ENCODE results near the gene DIRAS1.
"Not testable (repeated sequence)": the region's sequence is repeated elsewhere in the genome, so short reads cannot be mapped to it uniquely, and the experiment has no call there.

The DIRAS1 gene

DNA sequence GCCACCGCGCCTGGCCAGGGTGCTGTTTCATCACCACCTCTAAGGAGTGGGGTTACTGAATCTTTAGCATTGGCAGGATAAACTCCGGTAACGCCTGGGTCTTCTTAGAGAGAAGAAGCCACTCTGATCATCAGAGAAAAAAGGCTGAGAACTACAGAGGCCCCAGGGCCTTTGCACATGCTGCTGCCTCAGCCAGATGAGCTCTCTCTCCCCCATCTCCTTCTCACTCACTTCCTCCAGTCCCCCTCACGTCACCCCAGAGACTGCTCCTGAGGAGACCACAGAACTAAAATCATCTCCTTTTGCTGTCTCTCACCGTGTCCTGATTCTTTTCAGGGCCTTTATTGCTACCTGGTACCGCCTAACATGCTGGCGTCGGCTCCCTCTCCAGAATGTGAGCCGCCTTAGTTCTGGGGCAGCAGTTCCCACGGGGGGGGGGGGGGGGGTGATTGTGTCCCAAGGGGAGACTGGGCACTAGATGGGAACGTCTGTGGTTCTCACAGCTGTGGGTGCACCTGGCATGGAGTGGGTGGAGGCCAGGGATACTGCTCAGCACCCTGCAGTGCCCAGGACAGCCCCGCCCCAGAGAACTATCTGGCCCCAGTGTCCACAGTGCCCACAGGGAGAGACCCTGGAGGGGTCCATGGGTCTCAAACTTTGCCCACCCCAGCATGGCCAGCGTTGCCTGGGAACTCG is 5.1 kb upstream of the DIRAS1 start:
- no peak for DNase-seq

- DNase-seq, result no peak
These were observed 3.0 kb upstream of the DIRAS1 start for GRCh38 chr19:2724148-2724557.

DNA sequence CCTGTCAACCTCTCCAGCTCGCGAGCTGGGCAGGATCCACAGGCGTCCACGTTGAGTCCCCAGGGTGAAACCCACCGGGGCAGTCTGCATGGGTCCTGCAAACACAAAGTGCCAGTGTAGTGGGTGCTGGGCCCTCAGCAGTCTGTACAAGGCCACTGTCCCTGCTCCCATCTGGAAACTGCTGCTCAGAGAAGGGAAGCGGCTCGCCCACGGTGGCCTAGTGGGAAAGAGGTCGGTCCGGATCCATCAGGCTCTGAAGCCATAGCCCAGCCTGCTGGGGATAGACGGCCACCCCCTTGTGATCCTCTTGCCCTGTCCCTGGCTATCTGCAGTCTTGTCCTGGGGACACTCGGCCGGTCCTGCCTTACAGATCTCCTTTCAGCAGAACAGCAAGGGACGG is 2.6 kb upstream of the DIRAS1 start:
- no peak for DNase-seq

GRCh38 chr19:2723345-2723715 is 2.2 kb upstream of the DIRAS1 start:
- DNase-seq, result no peak

GRCh38 chr19:2722541-2723344 is 1.6 kb upstream of the DIRAS1 start:
- DNase-seq, result no peak

DNA sequence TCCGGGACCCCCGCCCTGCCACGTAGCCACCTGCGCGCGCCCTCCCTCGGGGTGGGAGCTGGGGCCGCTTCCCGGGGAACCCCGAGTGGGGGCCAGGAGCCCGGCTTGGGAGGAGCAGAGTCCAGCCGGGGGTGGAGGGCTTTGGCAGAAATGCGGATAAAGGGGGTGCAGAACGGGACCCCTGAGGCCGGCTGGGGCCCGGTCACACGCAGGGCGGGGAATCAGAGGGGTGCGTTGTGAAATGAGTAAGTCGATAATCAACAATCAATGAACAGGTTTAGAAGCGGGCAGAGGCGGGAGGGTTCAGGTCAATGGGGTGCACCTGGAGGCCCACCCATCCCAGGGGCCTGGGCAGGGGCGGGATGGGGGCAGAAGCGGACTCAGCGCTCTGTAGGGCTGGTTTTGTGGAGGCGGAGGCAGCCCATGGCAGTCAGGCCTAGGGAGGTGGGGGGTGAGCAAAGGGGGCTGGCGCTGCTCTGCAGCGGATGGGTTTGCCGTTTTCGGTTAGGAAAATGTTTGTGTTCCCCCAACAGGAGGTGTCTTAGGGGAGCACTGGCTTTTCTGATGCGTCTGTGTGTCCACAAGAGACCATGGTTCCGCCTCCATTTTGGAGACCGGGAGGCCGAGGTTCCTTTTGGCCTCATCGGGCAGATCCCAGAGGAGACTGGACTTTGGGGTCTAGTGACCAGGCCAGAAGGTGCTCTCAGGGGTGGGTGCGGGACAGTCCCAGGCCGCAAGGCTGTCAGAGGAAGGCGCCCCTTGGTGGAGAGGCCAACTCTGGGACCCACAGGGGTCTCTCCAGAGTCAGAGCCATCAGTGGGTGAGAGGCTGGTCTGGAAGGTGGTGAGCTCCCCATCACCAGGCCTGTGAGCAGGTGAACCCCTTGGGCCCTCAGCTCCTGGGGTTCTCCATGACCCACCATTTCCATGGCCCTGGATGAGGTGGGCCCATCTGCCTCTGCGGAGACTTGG is 683 bp upstream of the DIRAS1 start:
- DNase-seq, result no peak

GRCh38 chr19:2719920-2720776 is 1.0 kb downstream of the DIRAS1 start:
- DNase-seq, result no peak

DNA sequence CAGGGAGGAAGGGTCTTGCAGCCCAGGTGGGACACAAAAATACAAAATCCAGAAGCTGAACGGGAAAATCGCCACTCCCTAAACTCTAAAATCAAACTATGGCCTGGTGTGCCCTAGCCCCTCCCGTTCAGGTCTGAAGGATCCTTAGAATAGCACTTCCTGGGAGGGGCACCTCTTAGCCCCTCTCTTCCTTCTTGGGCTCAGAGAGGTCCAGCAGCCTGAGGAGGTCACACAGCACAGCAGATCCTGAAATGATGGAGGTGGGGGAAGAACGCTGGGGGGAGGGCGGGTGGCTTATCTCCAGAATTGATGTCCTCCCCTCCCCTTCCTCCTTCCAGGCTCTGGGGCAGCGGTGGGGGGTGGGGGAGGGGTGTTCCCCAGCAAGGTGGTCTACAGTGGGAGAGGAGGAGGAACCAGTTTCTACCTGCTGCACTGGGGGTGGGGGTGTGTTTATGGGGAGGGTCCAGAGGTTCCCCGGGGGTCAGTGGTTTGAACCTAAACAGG is 1.9 kb downstream of the DIRAS1 start:
- DNase-seq, result no peak

GRCh38 chr19:2717638-2718541 is 3.3 kb downstream of the DIRAS1 start:
- DNase-seq, result no peak

GRCh38 chr19:2716722-2717637 is 4.2 kb downstream of the DIRAS1 start:
- no peak for DNase-seq

DNA sequence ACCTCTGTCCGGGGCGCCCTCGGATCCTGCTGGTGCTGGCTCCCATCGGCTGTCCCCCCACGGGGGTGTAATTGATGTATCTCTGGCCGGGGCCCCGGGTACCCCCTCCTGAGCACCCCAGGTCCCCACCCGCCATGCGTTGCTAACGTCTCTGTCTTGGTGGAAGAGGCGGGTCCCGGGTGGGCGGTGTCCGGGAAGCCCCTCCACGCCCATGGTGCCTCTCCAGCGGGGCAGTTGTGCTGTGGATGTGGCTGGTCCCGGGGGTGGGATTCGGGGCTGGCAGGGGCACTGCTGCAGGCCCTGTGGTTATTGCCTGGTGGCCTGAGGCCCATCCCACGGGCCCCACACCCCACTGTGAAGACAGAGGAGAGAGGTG is 4.9 kb downstream of the DIRAS1 start:
- DNase-seq, result no peak

- DNase-seq, result no peak
These were observed 5.5 kb downstream of the DIRAS1 start for GRCh38 chr19:2715470-2716274.

DNA sequence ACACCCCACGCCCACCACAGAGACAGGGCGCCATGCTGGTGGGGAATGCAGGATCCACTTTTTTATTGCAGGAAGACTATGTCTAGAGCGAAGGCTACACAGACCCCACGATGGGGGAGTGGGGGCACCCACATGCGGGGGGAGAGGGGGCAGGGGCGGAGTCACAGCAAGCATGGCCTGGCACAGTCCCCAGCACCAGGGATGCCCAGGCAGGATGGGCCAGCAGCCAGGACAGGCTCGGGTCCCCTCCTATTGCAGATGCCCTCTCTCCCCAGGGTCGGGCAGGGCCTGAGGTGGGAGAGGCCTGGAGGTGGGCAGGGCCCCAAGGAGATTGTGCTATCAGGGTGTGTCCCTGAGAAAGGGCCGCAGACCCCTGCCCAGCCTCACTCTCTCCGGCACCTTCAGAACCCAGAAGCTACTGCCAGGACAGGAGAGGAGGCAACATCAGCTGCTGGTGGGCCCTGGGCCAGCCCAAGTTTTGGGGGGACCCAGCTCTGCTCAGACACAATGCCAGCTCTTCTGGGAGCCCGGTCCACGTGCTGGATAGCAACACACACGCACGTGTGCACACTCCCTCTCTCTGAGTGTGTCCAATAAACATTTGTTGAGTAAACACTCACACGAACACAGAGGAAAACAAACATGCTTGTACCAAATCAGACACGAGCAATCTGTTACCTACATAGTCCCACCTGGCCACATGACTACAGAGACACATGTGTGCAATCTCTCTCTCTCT is 6.5 kb downstream of the DIRAS1 start:
- no peak for DNase-seq

DNA sequence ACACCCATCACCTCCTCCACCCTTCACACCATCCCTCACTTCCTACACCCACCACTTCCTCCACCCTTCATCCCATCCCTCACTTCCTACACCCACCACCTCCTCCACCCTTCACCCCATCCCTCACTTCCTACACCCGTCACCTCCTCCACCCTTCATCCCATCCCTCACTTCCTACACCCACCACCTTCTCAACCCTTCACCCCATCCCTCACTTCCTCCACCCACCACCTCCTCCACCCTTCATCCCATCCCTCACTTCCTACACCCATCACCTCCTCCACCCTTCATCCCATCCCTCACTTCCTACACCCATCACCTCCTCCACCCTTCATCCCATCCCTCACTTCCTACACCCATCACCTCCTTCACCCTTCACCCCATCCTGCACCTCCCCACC is 7.1 kb downstream of the DIRAS1 start:
- DNase-seq, result not testable (repeated sequence)

GRCh38 chr19:2713170-2713569 is 8.0 kb downstream of the DIRAS1 start:
- not testable (repeated sequence) for DNase-seq

DNA sequence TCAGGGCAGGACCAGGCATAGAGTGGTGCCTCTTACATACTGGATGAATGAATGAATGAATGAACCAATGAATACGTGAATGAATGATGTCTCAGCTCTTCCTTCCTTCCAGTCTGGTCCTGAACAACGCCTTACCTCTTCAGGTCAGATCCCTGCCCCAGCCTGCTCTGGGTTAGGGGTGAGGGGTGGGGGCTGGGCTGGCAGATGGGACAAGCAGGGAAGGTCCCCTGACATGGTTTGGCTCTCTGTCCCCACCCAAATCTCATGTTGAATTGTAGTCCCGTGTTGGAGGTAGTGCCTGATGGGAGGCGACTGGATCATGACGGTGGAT is 9.3 kb downstream of the DIRAS1 start:
- no peak for DNase-seq

DNA sequence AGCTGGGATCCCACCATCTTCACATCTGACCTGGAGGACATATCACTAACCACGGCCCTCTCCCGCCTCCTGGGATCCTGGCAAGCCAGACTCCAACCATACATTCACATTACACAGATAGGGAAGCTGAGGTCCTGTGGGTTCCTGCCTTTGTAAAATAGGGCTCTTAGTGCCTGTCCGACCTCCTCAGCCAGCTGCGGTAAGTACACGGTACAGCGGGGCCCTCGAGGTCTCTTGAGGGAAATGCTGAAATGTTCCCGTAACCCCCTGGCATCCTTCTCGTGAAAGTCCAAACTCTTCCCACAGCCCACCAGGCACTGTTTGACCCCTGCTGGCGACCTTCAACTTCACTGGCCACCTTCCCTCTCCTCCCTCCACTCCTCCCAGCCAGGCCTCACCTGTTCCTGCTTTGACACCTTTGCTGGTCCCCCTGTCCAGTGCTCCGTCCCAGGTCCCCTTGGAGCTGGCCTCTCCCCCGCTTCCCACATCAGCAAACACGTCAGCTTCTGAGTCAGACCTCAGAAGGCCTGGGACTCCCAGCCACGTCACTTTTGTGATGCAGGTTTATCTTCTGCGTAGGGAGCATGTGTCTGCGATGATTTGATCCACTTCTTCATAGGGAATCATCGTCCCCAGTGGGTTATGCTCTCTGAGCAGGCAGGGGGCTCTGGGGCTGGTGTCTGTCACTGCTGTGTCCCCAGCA is 9.8 kb downstream of the DIRAS1 start:
- no peak for DNase-seq

DNA sequence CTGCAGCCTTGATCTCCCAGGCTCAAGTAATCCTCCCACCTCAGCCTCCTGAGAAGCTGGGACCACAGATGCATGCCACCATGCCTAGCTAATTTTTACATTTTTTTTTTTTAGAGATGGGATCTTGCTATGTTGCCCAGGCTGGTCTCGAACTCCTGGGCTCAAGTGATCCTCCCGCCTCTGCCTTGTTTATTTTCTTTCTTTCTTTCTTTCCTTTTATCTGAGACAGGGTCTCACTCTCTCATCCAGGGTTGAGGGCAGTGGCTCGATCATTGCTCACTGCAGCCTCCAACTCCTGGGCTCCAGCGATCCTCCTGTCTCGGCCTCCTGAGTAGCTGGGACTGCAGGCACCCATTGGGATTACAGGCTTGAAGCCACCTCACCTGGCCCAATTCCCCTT is 14.9 kb downstream of the DIRAS1 start:
- no peak for DNase-seq
